Endothelial cell of umbilical vein (primary cell): ENCODE results near the gene ETFB.

Experiments
- CTCF ChIP-seq, 2 donors: IDR thresholded peaks; 1 replicate in 1 of 2; 2 replicates in 1 of 2; pipeline ENCODE4 v1.5.1; 2011; ENCODE audit warnings: low read length in 2 of 2, mild to moderate bottlenecking in 2 of 2, moderate library complexity in 2 of 2, control low read depth in 1 of 2, inconsistent platforms in 1 of 2, low read depth in 1 of 2; ENCODE audit not compliant: insufficient read depth in 1 of 2; ENCODE audit errors: extremely low read depth in 1 of 2
- EZH2 ChIP-seq: IDR thresholded peaks from 2 replicates; pipeline ENCODE4 v1.6.1; 2012; ENCODE audit warnings: borderline replicate concordance, low read depth, mild to moderate bottlenecking, moderate library complexity, low read length, inconsistent platforms; ENCODE audit not compliant: severe bottlenecking
- MAX ChIP-seq: IDR thresholded peaks from 2 replicates; pipeline ENCODE4 v1.6.1; 2011; ENCODE audit not compliant: insufficient read depth, insufficient read length
- MYC ChIP-seq: IDR thresholded peaks from one replicate; pipeline ENCODE4 v1.6.1; 2011; ENCODE audit warnings: mild to moderate bottlenecking, low read depth, low read length
- POLR2A ChIP-seq: IDR thresholded peaks from 2 replicates; pipeline ENCODE4 v1.6.1; 2012; ENCODE audit warnings: low read depth, mild to moderate bottlenecking, control low read depth, low read length

GRCh38 chr19:51354742-51355148, 11.4 kb downstream of the ETFB start:
- no peak for TF ChIP-seq CTCF (IDR thresholded peaks at IDR 0.05; ENCODE audit: extremely low read depth in 1 of 2, insufficient read depth in 1 of 2, low read depth in 1 of 2, low read length in 2 of 2)
- no peak for TF ChIP-seq EZH2
- TF ChIP-seq MYC = no peak
- TF ChIP-seq POLR2A = no peak
- TF ChIP-seq MAX = no peak
